K562 (cell line): Measurements from ENCODE around the gene ROR2. TPM values are rescaled to one million over a fixed set of nuclear protein-coding genes. Genes with fewer than 3 reads are reported as not detected.

Experiments
- CHCHD3 ChIP-seq: fragments of 250-450 bp; sonication (Bioruptor Pico); IDR thresholded peaks from 2 replicates; pipeline ENCODE4 v2.1.2; 2022; ENCODE audit warnings: mild to moderate bottlenecking
- DLX4 ChIP-seq: fragments of 250-450 bp; sonication (Bioruptor Pico); IDR thresholded peaks from 2 replicates; pipeline ENCODE4 v1.6.1; 2021; ENCODE audit warnings: mild to moderate bottlenecking
- FOXA3 ChIP-seq, 2 experiments: fragments of 450-650 bp in 1 of 2; sonication (generic) in 1 of 2; formaldehyde crosslinking; IDR thresholded peaks in 1 of 2; conservative IDR thresholded peaks in 1 of 2; 2 replicates each; pipeline versions ENCODE4 v1.4.0 to v1.8.0; 2020 to 2022; ENCODE audit warnings: mild to moderate bottlenecking in 2 of 2, missing genetic modification reagents in 1 of 2
- ZNF766 ChIP-seq: fragments of 200-800 bp; sonication (Bioruptor generic); conservative IDR thresholded peaks from 2 replicates; pipeline ENCODE4 v1.6.1; 2016; ENCODE audit warnings: missing genetic modification characterization, missing compliant biosample characterization
- ZNF780A ChIP-seq: fragments of 250-450 bp; sonication (Bioruptor Pico); IDR thresholded peaks from 2 replicates; pipeline ENCODE4 v1.5.0; 2021; ENCODE audit warnings: mild to moderate bottlenecking
- polyA plus RNA-seq, 8 experiments: library from polyadenylated mRNA; depleted of rRNA in 4 of 8; stranded (reverse) in 5 of 8; unstranded in 3 of 8; fragments of >200 nt; fragmentation: Nextera tagmentation in 2 of 8; fragmentation: Illumina TruSeq in 1 of 8; extraction: Ambion mirVana in 2 of 8; extraction: Trizol in 1 of 8; gene quantifications; 2 replicates each; pipeline versions ENCODE4 v1.2.1 to v1.2.3, GENCODE V29; 2011 to 2014; ENCODE audit warnings: inconsistent platforms in 1 of 8, missing spikeins in 1 of 8
- total RNA-seq, 7 experiments: library from RNA; depleted of rRNA in 6 of 7; stranded (reverse); fragments of >200 nt in 6 of 7; fragmentation: Illumina TruSeq in 2 of 7; extraction: Trizol in 2 of 7; gene quantifications; 2 replicates each; pipeline versions ENCODE4 v1.2.1 to v1.2.3, GENCODE V29; 2011 to 2021; ENCODE audit warnings: low replicate concordance in 1 of 7
- TF ChIP-seq, protein P1 (sequence below): sonication (generic); formaldehyde crosslinking; IDR thresholded peaks from 2 replicates; pipeline ENCODE4 v1.8.0; 2022; ENCODE audit warnings: missing genetic modification reagents, mild to moderate bottlenecking, borderline replicate concordance
- TF ChIP-seq, protein P2 (sequence below): fragments of 450-650 bp; IDR thresholded peaks from 2 replicates; pipeline ENCODE4 v1.6.1; 2016; ENCODE audit warnings: low read depth
- TF ChIP-seq, protein P3 (sequence below): sonication (generic); formaldehyde crosslinking; IDR thresholded peaks from 2 replicates; pipeline ENCODE4 v1.8.0; 2022; ENCODE audit warnings: mild to moderate bottlenecking, missing genetic modification reagents
- TF ChIP-seq, protein P4 (sequence below): sonication (generic); formaldehyde crosslinking; IDR thresholded peaks from 2 replicates; pipeline ENCODE4 v1.8.1; 2023; ENCODE audit warnings: mild to moderate bottlenecking, missing genetic modification reagents

The ROR2 gene
- total and polyA plus RNA-seq, 9 of the 15 experiments (the other 6 are each of a cell fraction or from before 2014, with no cell fraction given) = 5.6 to 33.8 (median 15.3) TPM

DNA sequence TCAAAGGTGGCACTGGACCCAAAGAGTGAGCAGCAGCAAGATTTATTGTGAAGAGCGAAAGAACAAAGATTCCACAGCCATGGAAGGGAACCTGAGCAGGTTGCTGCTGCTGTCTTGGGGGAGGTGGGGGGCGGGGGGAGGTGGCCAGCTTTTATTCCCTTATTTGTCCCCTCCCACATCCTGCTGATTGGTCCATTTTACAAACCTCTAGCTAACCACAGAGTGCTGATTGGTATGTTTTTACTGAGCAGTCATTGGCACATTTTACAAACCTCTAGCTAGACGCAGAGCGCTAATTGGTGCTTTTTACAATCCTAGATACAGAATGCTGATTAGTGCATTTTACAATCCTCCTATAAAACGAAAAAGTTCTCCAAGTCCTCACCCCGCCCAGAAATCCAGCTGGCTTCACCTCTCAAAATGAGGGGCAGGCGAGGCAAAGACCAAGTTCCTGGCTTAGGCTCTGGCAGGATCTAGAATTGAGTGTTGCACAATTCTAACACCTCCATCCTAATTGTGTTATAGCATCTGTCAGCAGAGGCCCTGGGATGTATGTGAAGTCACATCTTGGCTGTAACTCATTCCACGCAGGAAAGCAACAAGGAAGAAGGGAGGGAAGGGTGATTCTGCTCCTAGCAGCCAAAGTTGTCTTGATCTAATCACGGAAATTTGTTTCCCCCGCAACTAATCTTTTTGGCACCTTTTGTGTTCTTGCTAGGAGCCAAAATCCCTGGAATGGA is 34.3 kb downstream of the ROR2 start (continued):
- TF ChIP-seq, protein P1, sequence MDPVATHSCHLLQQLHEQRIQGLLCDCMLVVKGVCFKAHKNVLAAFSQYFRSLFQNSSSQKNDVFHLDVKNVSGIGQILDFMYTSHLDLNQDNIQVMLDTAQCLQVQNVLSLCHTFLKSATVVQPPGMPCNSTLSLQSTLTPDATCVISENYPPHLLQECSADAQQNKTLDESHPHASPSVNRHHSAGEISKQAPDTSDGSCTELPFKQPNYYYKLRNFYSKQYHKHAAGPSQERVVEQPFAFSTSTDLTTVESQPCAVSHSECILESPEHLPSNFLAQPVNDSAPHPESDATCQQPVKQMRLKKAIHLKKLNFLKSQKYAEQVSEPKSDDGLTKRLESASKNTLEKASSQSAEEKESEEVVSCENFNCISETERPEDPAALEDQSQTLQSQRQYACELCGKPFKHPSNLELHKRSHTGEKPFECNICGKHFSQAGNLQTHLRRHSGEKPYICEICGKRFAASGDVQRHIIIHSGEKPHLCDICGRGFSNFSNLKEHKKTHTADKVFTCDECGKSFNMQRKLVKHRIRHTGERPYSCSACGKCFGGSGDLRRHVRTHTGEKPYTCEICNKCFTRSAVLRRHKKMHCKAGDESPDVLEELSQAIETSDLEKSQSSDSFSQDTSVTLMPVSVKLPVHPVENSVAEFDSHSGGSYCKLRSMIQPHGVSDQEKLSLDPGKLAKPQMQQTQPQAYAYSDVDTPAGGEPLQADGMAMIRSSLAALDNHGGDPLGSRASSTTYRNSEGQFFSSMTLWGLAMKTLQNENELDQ (CRISPR knock-in tag) = no peak
- TF ChIP-seq DLX4 (CRISPR knock-in tag) = no peak
- no peak for TF ChIP-seq ZNF780A
- TF ChIP-seq, protein P2, sequence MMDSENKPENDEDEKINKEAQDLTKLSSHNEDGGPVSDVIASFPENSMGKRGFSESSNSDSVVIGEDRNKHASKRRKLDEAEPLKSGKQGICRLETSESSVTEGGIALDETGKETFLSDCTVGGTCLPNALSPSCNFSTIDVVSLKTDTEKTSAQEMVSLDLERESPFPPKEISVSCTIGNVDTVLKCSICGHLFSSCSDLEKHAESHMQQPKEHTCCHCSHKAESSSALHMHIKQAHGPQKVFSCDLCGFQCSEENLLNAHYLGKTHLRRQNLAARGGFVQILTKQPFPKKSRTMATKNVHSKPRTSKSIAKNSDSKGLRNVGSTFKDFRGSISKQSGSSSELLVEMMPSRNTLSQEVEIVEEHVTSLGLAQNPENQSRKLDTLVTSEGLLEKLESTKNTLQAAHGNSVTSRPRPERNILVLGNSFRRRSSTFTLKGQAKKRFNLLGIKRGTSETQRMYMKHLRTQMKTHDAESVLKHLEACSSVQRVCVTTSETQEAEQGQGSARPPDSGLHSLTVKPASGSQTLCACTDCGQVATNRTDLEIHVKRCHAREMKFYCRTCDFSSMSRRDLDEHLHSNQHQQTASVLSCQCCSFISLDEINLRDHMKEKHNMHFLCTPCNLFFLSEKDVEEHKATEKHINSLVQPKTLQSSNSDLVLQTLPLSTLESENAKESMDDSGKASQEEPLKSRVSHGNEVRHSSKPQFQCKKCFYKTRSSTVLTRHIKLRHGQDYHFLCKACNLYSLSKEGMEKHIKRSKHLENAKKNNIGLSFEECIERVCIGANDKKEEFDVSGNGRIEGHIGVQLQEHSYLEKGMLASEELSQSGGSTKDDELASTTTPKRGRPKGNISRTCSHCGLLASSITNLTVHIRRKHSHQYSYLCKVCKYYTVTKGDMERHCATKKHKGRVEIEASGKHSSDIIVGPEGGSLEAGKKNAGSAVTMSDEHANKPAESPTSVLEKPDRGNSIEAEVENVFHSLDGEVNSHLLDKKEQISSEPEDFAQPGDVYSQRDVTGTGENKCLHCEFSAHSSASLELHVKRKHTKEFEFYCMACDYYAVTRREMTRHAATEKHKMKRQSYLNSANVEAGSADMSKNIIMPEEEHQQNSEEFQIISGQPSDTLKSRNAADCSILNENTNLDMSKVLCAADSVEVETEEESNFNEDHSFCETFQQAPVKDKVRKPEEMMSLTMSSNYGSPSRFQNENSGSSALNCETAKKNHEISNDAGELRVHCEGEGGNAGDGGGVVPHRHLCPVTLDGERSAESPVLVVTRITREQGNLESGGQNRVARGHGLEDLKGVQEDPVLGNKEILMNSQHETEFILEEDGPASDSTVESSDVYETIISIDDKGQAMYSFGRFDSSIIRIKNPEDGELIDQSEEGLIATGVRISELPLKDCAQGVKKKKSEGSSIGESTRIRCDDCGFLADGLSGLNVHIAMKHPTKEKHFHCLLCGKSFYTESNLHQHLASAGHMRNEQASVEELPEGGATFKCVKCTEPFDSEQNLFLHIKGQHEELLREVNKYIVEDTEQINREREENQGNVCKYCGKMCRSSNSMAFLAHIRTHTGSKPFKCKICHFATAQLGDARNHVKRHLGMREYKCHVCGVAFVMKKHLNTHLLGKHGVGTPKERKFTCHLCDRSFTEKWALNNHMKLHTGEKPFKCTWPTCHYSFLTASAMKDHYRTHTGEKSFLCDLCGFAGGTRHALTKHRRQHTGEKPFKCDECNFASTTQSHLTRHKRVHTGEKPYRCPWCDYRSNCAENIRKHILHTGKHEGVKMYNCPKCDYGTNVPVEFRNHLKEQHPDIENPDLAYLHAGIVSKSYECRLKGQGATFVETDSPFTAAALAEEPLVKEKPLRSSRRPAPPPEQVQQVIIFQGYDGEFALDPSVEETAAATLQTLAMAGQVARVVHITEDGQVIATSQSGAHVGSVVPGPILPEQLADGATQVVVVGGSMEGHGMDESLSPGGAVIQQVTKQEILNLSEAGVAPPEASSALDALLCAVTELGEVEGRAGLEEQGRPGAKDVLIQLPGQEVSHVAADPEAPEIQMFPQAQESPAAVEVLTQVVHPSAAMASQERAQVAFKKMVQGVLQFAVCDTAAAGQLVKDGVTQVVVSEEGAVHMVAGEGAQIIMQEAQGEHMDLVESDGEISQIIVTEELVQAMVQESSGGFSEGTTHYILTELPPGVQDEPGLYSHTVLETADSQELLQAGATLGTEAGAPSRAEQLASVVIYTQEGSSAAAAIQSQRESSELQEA = no peak
- TF ChIP-seq, protein P3, sequence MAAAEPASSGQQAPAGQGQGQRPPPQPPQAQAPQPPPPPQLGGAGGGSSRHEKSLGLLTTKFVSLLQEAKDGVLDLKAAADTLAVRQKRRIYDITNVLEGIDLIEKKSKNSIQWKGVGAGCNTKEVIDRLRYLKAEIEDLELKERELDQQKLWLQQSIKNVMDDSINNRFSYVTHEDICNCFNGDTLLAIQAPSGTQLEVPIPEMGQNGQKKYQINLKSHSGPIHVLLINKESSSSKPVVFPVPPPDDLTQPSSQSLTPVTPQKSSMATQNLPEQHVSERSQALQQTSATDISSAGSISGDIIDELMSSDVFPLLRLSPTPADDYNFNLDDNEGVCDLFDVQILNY (CRISPR knock-in tag) = no peak
- TF ChIP-seq, protein P4, sequence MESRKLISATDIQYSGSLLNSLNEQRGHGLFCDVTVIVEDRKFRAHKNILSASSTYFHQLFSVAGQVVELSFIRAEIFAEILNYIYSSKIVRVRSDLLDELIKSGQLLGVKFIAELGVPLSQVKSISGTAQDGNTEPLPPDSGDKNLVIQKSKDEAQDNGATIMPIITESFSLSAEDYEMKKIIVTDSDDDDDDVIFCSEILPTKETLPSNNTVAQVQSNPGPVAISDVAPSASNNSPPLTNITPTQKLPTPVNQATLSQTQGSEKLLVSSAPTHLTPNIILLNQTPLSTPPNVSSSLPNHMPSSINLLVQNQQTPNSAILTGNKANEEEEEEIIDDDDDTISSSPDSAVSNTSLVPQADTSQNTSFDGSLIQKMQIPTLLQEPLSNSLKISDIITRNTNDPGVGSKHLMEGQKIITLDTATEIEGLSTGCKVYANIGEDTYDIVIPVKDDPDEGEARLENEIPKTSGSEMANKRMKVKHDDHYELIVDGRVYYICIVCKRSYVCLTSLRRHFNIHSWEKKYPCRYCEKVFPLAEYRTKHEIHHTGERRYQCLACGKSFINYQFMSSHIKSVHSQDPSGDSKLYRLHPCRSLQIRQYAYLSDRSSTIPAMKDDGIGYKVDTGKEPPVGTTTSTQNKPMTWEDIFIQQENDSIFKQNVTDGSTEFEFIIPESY = no peak
- TF ChIP-seq ZNF766 (CRISPR knock-in tag) = no peak
- TF ChIP-seq FOXA3 (CRISPR knock-in tag; conservative IDR thresholded peaks at IDR 0.05 in 1 of 2, IDR thresholded peaks at IDR 0.05 in 1 of 2) = no peak
- no peak for TF ChIP-seq CHCHD3 (CRISPR knock-in tag)
- TF ChIP-seq, all 486 proteins: peak for 5
